GM23248 (cell line): ENCODE results near the gene GPR42. TPM values are rescaled to one million over a fixed set of nuclear protein-coding genes. Genes with fewer than 3 reads are reported as not detected.

Experiments
- DNase-seq: peaks from one replicate; pipeline ENCODE4 v3.0.0-alpha.2; 2015
- H2AFZ ChIP-seq: fragments of 200-600 bp; sonication (generic); 2 replicates; pipeline ENCODE4 v1.6.1; 2016; ENCODE audit warnings: antibody characterized with exemption
- H3F3A ChIP-seq: fragments of 200-600 bp; sonication (generic); 2 replicates; pipeline ENCODE4 v1.6.1; 2016; ENCODE audit warnings: mild to moderate bottlenecking, antibody characterized with exemption, mixed run types; ENCODE audit not compliant: insufficient read depth
- H3K27ac ChIP-seq: fragments of 200-600 bp; sonication (generic); 2 replicates; pipeline ENCODE4 v1.5.1; 2016; ENCODE audit warnings: mild to moderate bottlenecking
- H3K27me3 ChIP-seq: fragments of 200-600 bp; sonication (generic); replicated peaks from 2 replicates; pipeline ENCODE4 v1.6.1; 2016; ENCODE audit warnings: mild to moderate bottlenecking; ENCODE audit not compliant: insufficient read depth
- H3K36me3 ChIP-seq: fragments of 200-600 bp; sonication (generic); 2 replicates; pipeline ENCODE4 v1.6.1; 2016; ENCODE audit warnings: low read depth, mild to moderate bottlenecking
- H3K4me1 ChIP-seq: fragments of 200-600 bp; sonication (generic); 2 replicates; pipeline ENCODE4 v1.6.1; 2016; ENCODE audit warnings: mild to moderate bottlenecking; ENCODE audit not compliant: insufficient read depth
- H3K4me2 ChIP-seq: fragments of 200-600 bp; sonication (generic); one replicate; pipeline ENCODE4 v1.6.1; 2016; ENCODE audit warnings: mild to moderate bottlenecking; ENCODE audit not compliant: unreplicated experiment
- H3K4me3 ChIP-seq: fragments of 200-600 bp; sonication (generic); 2 replicates; pipeline ENCODE4 v1.5.1; 2016; ENCODE audit warnings: mild to moderate bottlenecking
- H3K79me2 ChIP-seq: fragments of 200-600 bp; sonication (generic); 2 replicates; pipeline ENCODE4 v1.6.1; 2016; ENCODE audit warnings: mild to moderate bottlenecking; ENCODE audit not compliant: insufficient read depth
- H3K9ac ChIP-seq: fragments of 200-600 bp; sonication (generic); 2 replicates; pipeline ENCODE4 v1.6.1; 2016; ENCODE audit warnings: mild to moderate bottlenecking
- H3K9me2 ChIP-seq: fragments of 200-600 bp; sonication (generic); 2 replicates; pipeline ENCODE4 v1.6.1; 2016; ENCODE audit warnings: mixed run types, mild to moderate bottlenecking, moderate library complexity; ENCODE audit not compliant: insufficient read depth
- H3K9me3 ChIP-seq: fragments of 200-600 bp; sonication (generic); one replicate; pipeline ENCODE4 v1.6.1; 2017; ENCODE audit warnings: low read depth
- H4K20me1 ChIP-seq: fragments of 200-600 bp; sonication (generic); 2 replicates; pipeline ENCODE4 v1.6.0; 2016; ENCODE audit not compliant: insufficient read depth
- EZH2 ChIP-seq: fragments of 200-600 bp; sonication (generic); IDR thresholded peaks from 2 replicates; pipeline ENCODE4 v1.6.1; 2018; ENCODE audit warnings: antibody characterized with exemption, mild to moderate bottlenecking; ENCODE audit not compliant: insufficient read depth, poor library complexity, severe bottlenecking
- EZH2phosphoT487 ChIP-seq: fragments of 200-600 bp; sonication (generic); IDR thresholded peaks from 2 replicates; pipeline ENCODE4 v1.6.1; 2018; ENCODE audit warnings: antibody characterized with exemption, moderate library complexity, mild to moderate bottlenecking, low read depth; ENCODE audit not compliant: insufficient read depth
- WGBS, 2 experiments: methylation state at CpG; one replicate each; pipeline ENCODE4 v1.1.6; 2015 to 2017; ENCODE audit warnings: low lambda C conversion rate in 2 of 2, low coverage in 1 of 2; ENCODE audit errors: missing lambda C conversion rate in 2 of 2; 5-methylcytosine and 5-hydroxymethylcytosine counted together
- in situ Hi-C: fragments of 300-500 bp; cut with MboI; formaldehyde crosslinking; loops from 2 replicates; pipeline ENCODE4 v1.15.0; 2020
- polyA plus RNA-seq: library from polyadenylated mRNA; unstranded; fragments of >200 nt; fragmentation: Nextera tagmentation; extraction: Ambion mirVana; gene quantifications from 2 replicates; pipeline ENCODE4 v1.2.1, GENCODE V29; 2016
- total RNA-seq: library from RNA; depleted of rRNA; stranded (reverse); fragments of >200 nt; shearing (Covaris generic); gene quantifications from 2 replicates; pipeline ENCODE4 v1.2.3, GENCODE V29; 2014

The GPR42 gene
- total and polyA plus RNA-seq, 2 experiments from 2014 or later, result not detected

DNA sequence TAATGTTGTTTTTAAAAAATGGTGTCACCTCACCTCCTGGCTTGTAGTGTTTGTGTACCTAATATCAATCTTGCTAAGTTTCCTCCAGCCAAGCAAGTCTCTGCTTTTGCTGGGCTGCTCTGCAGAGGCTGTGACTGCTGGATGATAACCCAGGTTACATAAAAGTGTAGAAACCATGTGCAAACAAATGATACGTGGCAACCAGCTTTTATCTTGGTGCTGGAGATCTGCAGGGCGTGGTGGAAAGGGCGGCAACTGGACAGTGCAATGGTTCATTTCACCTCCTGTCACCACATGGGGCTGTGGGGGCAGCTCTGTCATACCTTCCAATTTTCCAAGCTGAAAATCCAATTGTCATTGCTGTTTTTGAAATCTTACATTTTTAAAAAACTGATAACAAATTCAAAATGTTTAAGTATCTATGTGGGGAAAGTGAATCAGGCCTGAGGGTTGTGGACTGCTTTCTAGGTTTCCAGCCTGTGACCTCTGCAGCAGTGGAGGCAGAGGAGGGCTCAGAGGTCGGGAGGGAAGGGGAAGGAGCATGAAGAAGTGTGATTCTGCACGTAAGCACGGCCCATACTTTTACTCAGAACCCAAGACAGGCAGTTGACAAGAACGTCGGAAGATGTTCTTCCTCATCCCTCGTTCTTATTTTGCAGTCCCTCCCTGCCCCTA lies 9.7 kb downstream of the GPR42 start:
- Histone ChIP-seq H3K9me2 (no peaks in the 10 kb centered on the region), H2AFZ (no peak overlapping the region), H3K4me2 (no peak overlapping the region), H3K27me3 (peaks cover 6% of the 10 kb centered on the region; the same call in 1 of the 2 replicates), H3F3A (no peaks in the 10 kb centered on the region), H3K79me2 (no peaks in the 10 kb centered on the region), H3K9me3 (no peaks in the 10 kb centered on the region), H3K4me1 (no peaks in the 10 kb centered on the region), H3K4me3 (no peak overlapping the region), H3K9ac (no peak overlapping the region), H4K20me1 (no peaks in the 10 kb centered on the region), H3K27ac (no peak overlapping the region), H3K36me3 (no peaks in the 10 kb centered on the region)
- TF ChIP-seq EZH2, result no peak
- no peak for TF ChIP-seq EZH2phosphoT487
- 9 to 11% methylated on average over 9 of the region's 9 CpGs for WGBS, 2 experiments
- in situ Hi-C loops, result no loop called here
- no peak for DNase-seq

DNA sequence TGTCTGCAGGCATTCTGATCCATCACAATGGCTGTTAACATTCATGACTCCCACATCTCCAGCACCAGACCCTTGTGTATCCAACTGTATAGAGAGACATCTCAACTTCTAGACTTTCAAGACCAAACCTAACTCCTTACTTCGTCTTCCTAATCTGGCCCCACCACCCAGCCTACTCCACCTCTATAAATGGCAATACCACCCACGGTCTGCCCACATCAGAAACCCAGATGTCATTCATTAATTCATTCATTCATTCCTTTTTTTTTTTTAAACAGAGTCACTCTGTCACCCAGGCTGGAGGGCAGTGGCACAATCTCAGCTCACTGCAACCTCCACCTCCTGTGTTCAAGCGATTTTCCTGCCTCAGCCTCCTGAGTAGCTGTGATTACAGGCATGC lies 10.4 kb downstream of the GPR42 start:
- Histone ChIP-seq H3K27ac (no peak overlapping the region), H3K27me3 (peaks cover 6% of the 10 kb centered on the region; the same call in 1 of the 2 replicates), H4K20me1 (no peaks in the 10 kb centered on the region), H3K9ac (no peak overlapping the region), H2AFZ (no peak overlapping the region), H3K36me3 (no peaks in the 10 kb centered on the region), H3K9me3 (no peaks in the 10 kb centered on the region), H3F3A (no peaks in the 10 kb centered on the region), H3K79me2 (no peaks in the 10 kb centered on the region), H3K4me2 (no peak overlapping the region), H3K4me3 (no peak overlapping the region), H3K4me1 (no peaks in the 10 kb centered on the region), H3K9me2 (no peaks in the 10 kb centered on the region)
- no peak for TF ChIP-seq EZH2
- no peak for TF ChIP-seq EZH2phosphoT487
- in situ Hi-C loops, result no loop called here
- WGBS, 2 experiments, result 12 to 17% methylated on average over 3 of the region's 3 CpGs
- no peak for DNase-seq

DNA sequence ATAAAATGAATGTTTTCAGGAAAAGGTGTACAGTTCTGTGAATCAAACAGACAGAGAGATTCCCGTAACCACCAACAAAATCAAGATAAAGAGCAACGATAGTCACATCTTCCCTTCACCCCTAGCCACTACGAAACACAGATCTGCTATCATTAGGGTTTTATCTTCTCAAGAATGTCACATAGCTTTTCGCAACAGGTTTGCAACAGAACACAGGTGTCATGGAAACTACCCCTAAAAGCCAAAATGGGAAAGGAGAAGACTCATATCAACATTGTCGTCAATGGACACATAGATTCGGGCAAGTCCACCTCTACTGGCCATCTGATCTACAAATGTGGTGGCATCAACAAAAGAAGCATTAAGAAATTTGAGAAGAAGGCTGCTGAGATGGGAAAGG lies 11.1 kb downstream of the GPR42 start:
- no peak overlapping the region for H3K9ac ChIP-seq
- in situ Hi-C loops, result no loop called here
- DNase-seq, result no peak
- no peaks in the 10 kb centered on the region for H3K9me2 ChIP-seq
- H3F3A ChIP-seq, result no peaks in the 10 kb centered on the region
- peaks cover 6% of the 10 kb centered on the region; the same call in 1 of the 2 replicates for H3K27me3 ChIP-seq
- no peak overlapping the region for H3K4me3 ChIP-seq
- no peak overlapping the region for H3K4me2 ChIP-seq
- no peak for TF ChIP-seq EZH2phosphoT487
- TF ChIP-seq EZH2, result no peak
- H3K4me1 ChIP-seq, result no peaks in the 10 kb centered on the region
- no peak overlapping the region for H2AFZ ChIP-seq
- no peaks in the 10 kb centered on the region for H3K36me3 ChIP-seq
- H3K27ac ChIP-seq, result no peak overlapping the region
- H3K9me3 ChIP-seq, result no peaks in the 10 kb centered on the region
- WGBS, 2 experiments, result 33 to 35% methylated on average over 6 of the region's 6 CpGs
- H3K79me2 ChIP-seq, result no peaks in the 10 kb centered on the region
- no peaks in the 10 kb centered on the region for H4K20me1 ChIP-seq

DNA sequence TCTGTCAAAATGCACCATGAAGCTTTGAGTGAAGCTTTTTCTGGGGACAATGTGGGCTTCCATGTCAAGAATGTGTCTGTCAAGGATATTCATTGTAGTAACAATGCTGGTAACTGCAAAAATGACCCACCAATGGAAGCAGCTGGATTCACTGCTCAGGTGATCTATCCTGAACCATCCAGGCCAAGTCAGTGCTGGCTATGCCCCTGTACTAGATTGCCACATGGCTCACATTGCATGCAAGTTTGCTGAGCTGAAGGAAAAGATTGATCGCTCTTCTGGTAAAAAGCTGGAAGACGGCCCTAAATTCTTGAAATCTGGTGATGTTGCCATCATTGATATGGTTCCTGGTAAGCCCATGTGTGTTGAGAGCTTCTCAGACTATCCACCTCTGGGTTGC lies 12.7 kb downstream of the GPR42 start:
- H3K9ac ChIP-seq, result no peak overlapping the region
- no peak overlapping the region for H2AFZ ChIP-seq
- DNase-seq, result no peak
- no peak for TF ChIP-seq EZH2phosphoT487
- TF ChIP-seq EZH2, result no peak
- H3K27me3 ChIP-seq, result peaks cover 6% of the 10 kb centered on the region; the same call in 1 of the 2 replicates
- no peaks in the 10 kb centered on the region for H3K9me2 ChIP-seq
- H3F3A ChIP-seq, result no peaks in the 10 kb centered on the region
- WGBS, 2 experiments, result 42% methylated on average over 2 of the region's 2 CpGs
- H3K4me1 ChIP-seq, result no peaks in the 10 kb centered on the region
- in situ Hi-C loops, result no loop called here
- no peaks in the 10 kb centered on the region for H3K79me2 ChIP-seq
- H3K36me3 ChIP-seq, result no peaks in the 10 kb centered on the region
- no peak overlapping the region for H3K4me3 ChIP-seq
- no peaks in the 10 kb centered on the region for H4K20me1 ChIP-seq
- no peak overlapping the region for H3K27ac ChIP-seq
- no peak overlapping the region for H3K4me2 ChIP-seq
- H3K9me3 ChIP-seq, result no peaks in the 10 kb centered on the region
